WTC11 (cell line): ENCODE measurements around the gene DECR2. TPM values are rescaled to one million over a fixed set of nuclear protein-coding genes. Genes with fewer than 3 reads are reported as not detected.

Source experiments
- ATAC-seq: fragments of 200-7000 bp; cut with Tn5 transposase; 2 replicates; pipeline ENCODE4 v1.10.0; 2021; ENCODE audit warnings: mild to moderate bottlenecking, moderate library complexity
- CTCF ChIA-PET: fragments of 300-600 bp; sonication (Branson Sonifier 250); formaldehyde crosslinking; loops from one replicate; lab custom pipeline; 2021; ENCODE audit warnings: antibody characterized with exemption; lab: Charles Lee
- POLR2A ChIA-PET: fragments of 350-600 bp; sonication (Branson Sonifier 250); formaldehyde crosslinking; loops from one replicate; lab custom pipeline; 2021; ENCODE audit warnings: antibody characterized with exemption; lab: Charles Lee
- DNase-seq: peaks from one replicate; pipeline ENCODE4 v3.0.0; 2021; ENCODE audit warnings: low spot score
- H3K27ac Mint-ChIP-seq: 2 replicates; pipeline ENCODE4 v1.8.0; 2021; ENCODE audit warnings: mixed read lengths
- H3K27me3 Mint-ChIP-seq: 2 replicates; pipeline ENCODE4 v1.8.0; 2021; ENCODE audit warnings: low read depth, mild to moderate bottlenecking, moderate library complexity, mixed read lengths
- H3K36me3 Mint-ChIP-seq: 2 replicates; pipeline ENCODE4 v1.8.0; 2021; ENCODE audit warnings: mixed read lengths
- H3K4me1 Mint-ChIP-seq: 2 replicates; pipeline ENCODE4 v1.8.0; 2022; ENCODE audit warnings: mixed read lengths
- H3K4me3 Mint-ChIP-seq: 2 replicates; pipeline ENCODE4 v1.8.0; 2021; ENCODE audit warnings: mild to moderate bottlenecking, moderate library complexity, mixed read lengths
- H3K9me3 Mint-ChIP-seq: 2 replicates; pipeline ENCODE4 v1.8.0; 2021; ENCODE audit warnings: mixed read lengths
- ELF4 ChIP-seq: sonication (generic); formaldehyde crosslinking; IDR thresholded peaks from 2 replicates; pipeline ENCODE4 v1.8.1; 2022; ENCODE audit warnings: low read depth, mild to moderate bottlenecking, moderate library complexity, missing genetic modification reagents
- ETV6 ChIP-seq: sonication (generic); formaldehyde crosslinking; IDR thresholded peaks from 2 replicates; pipeline ENCODE4 v1.8.1; 2022; ENCODE audit warnings: mild to moderate bottlenecking, missing genetic modification reagents
- FOXP4 ChIP-seq: sonication (generic); formaldehyde crosslinking; IDR thresholded peaks from 2 replicates; pipeline ENCODE4 v1.8.0; 2022; ENCODE audit warnings: mild to moderate bottlenecking, missing genetic modification reagents
- NR2C2 ChIP-seq: sonication (generic); formaldehyde crosslinking; IDR thresholded peaks from 2 replicates; pipeline ENCODE4 v1.8.0; 2022; ENCODE audit warnings: mild to moderate bottlenecking, missing genetic modification reagents
- OVOL2 ChIP-seq: fragments of 250-450 bp; sonication (Bioruptor Pico); IDR thresholded peaks from 2 replicates; pipeline ENCODE4 v1.9.0; 2021; ENCODE audit warnings: mild to moderate bottlenecking, borderline replicate concordance
- PRRX2 ChIP-seq: fragments of 250-450 bp; sonication (Bioruptor Pico); IDR thresholded peaks from 2 replicates; pipeline ENCODE4 v1.8.0; 2021; ENCODE audit warnings: mild to moderate bottlenecking
- SOX15 ChIP-seq: fragments of 250-450 bp; sonication (Bioruptor Pico); IDR thresholded peaks from 2 replicates; pipeline ENCODE4 v1.9.0; 2021; ENCODE audit warnings: mild to moderate bottlenecking
- ZNF232 ChIP-seq: sonication (generic); formaldehyde crosslinking; IDR thresholded peaks from 2 replicates; pipeline ENCODE4 v1.8.0; 2022; ENCODE audit warnings: mild to moderate bottlenecking, missing genetic modification reagents
- ZNF416 ChIP-seq: fragments of 250-450 bp; sonication (Bioruptor Pico); IDR thresholded peaks from 2 replicates; pipeline ENCODE4 v1.9.0; 2021; ENCODE audit warnings: mild to moderate bottlenecking, inconsistent platforms
- ZNF671 ChIP-seq: fragments of 250-450 bp; sonication (Bioruptor Pico); IDR thresholded peaks from 2 replicates; pipeline ENCODE4 v1.8.0; 2021; ENCODE audit warnings: mild to moderate bottlenecking
- total RNA-seq: library from RNA; stranded (reverse); gene quantifications from 3 replicates; pipeline ENCODE4 v1.2.3, GENCODE V29; 2021
- TF ChIP-seq, protein P1 (sequence below): fragments of 250-450 bp; sonication (Bioruptor Pico); conservative IDR thresholded peaks from 2 replicates; pipeline ENCODE4 v1.9.0; 2021; ENCODE audit warnings: mild to moderate bottlenecking
- TF ChIP-seq, protein P2 (sequence below): sonication (generic); formaldehyde crosslinking; conservative IDR thresholded peaks from 2 replicates; pipeline ENCODE4 v1.8.1; 2022; ENCODE audit warnings: mild to moderate bottlenecking, missing genetic modification reagents
- TF ChIP-seq, protein P3 (sequence below): sonication (generic); formaldehyde crosslinking; IDR thresholded peaks from 2 replicates; pipeline ENCODE4 v1.8.1; 2023; ENCODE audit warnings: mild to moderate bottlenecking, missing genetic modification reagents, moderate library complexity

The DECR2 gene
- total RNA-seq, 1 experiment from 2014 or later: 43.6 TPM

GRCh38 chr16:359067-359763, 42.5 kb upstream of the DECR2 start:
- Mint-ChIP-seq H3K27me3 (no peaks in the 10 kb centered on the region), H3K36me3 (no peaks in the 10 kb centered on the region), H3K9me3 (no peaks in the 10 kb centered on the region), H3K4me3 (no peak overlapping the region), H3K4me1 (no peaks in the 10 kb centered on the region), H3K27ac (no peak overlapping the region)
- CTCF ChIA-PET: interaction anchor here (1.8 kb wide), 1 partner anchor 252 kb away, joined by 4 read pairs; no protein-coding TSS in a partner anchor
- TF ChIP-seq, protein P1, sequence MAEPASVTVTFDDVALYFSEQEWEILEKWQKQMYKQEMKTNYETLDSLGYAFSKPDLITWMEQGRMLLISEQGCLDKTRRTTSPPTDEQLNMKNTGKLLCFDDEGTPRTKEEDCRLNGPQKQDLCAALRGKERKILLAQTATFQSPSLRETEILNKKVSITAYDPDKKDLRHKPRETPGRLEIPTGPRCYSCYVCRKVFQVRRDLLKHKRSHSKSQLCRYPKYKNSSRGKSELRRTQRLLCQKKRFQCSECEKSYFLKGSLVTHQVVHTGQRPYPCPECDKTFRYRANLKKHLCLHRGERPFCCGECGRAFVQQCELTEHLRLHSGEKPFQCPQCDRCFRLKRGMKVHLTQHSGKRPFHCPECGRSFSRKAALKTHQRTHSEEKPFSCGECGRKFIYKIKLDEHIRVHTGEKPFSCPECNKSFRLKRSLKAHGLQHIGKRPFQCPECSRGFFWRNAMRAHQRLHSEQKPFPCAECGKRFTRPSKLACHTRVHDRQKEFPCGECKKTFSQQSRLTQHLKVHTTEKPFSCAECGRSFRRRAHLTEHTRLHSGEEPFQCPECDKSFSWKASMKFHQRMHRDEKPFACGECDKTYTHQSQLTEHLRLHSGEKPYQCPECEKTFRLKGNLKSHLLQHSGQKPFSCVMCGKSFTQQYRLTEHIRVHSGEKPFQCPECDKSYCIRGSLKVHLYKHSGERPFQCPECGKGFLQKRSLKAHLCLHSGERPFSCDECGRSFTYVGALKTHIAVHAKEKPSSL (CRISPR knock-in tag): no peak
- TF ChIP-seq SOX15 (CRISPR knock-in tag): no peak
- ATAC-seq: no peak
- no peak for DNase-seq
- POLR2A ChIA-PET: interaction anchor here (0.6 kb wide), 1 partner anchor 117 kb away, joined by 4 read pairs; no protein-coding TSS in a partner anchor

DNA sequence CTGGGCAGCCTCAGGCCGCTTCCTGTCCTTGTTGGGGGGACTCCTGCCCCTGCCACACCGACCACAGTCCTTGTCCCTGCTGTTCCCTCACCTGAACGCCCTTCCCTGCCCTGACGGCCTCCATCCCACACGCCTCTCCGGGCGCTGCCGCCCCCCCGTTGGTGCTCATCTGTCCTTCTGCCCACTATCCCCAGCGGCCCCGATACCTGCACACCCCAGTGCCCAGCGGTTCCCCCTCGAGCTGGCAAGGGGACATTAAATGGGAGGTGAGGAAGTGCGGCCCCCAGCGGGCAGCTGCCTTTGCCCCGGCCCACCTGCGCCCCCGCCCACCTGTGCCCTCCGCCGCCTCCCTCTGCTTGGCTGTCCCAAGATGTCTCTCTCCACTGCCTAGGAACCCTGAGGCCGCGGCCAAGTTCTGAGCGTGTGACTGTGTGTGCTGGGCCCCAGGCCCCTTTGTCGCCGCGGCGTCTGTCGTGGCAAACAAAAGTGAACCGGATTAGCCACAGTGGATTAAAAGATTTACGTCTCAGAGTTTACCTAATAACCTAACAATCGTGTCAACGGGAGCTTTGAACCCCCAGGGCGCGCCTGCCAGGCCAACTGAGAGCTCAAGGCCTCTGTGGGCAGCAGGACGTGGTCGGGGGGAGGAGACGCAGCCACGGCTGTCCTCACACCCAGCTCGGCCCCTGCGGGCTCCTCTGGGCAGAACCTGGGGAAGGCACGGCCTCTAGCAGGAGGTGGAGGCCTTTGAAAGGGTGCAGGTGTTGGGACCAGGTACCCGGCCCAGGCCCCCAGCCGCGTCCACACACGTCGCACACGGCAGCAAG, 41.6 kb upstream of the DECR2 start:
- H3K9me3 Mint-ChIP-seq: no peaks in the 10 kb centered on the region
- no peaks in the 10 kb centered on the region for H3K4me1 Mint-ChIP-seq
- no peak for ATAC-seq
- H3K27ac Mint-ChIP-seq: no peak overlapping the region
- no peaks in the 10 kb centered on the region for H3K27me3 Mint-ChIP-seq
- TF ChIP-seq, protein P2, sequence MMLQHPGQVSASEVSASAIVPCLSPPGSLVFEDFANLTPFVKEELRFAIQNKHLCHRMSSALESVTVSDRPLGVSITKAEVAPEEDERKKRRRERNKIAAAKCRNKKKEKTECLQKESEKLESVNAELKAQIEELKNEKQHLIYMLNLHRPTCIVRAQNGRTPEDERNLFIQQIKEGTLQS (CRISPR knock-in tag): no peak
- no peak for TF ChIP-seq ZNF232
- TF ChIP-seq ZNF416 (CRISPR knock-in tag): no peak
- TF ChIP-seq, protein P3, sequence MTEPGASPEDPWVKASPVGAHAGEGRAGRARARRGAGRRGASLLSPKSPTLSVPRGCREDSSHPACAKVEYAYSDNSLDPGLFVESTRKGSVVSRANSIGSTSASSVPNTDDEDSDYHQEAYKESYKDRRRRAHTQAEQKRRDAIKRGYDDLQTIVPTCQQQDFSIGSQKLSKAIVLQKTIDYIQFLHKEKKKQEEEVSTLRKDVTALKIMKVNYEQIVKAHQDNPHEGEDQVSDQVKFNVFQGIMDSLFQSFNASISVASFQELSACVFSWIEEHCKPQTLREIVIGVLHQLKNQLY (CRISPR knock-in tag): no peak
- TF ChIP-seq ETV6 (CRISPR knock-in tag): no peak
- no peak for TF ChIP-seq PRRX2 (CRISPR knock-in tag)
- no peak for TF ChIP-seq ELF4 (CRISPR knock-in tag)
- H3K36me3 Mint-ChIP-seq: no peaks in the 10 kb centered on the region
- no peak overlapping the region for H3K4me3 Mint-ChIP-seq
- CTCF ChIA-PET: interaction anchor here (1.8 kb wide), 1 partner anchor 253 kb away, joined by 4 read pairs; no protein-coding TSS in a partner anchor
- DNase-seq: no peak
- POLR2A ChIA-PET: no interaction called here

DNA sequence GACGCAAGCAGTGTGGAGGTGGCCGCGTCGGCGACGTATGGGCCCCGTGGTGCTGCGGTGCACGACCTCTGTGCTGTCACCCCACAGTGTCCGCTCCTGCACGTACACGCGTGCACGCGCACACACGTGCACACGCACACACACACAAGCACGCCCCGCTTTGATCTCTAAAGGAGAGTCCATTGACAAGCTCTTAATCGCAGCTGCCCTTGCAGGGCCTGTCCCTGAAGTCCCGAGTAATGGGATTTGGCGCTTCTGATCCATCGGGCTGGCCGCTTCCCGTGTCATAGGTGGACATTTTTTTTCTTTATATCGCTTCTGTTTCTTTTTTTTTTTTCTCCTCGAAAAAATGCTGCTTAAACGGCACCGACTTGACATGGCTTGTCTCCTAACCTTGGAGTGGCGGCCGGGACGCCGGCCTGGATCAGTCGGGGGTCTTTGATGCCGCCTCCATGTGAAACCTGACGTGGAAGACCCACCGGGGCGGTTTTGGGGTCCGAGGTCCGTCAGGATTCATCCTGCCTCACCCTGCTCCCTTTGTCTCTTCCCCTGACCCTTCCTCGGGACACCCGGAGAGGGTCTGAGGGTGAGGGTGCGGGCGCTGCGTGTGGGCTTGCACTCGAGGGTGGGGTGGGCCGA, 40.9 kb upstream of the DECR2 start:
- ATAC-seq: no peak
- no peak for TF ChIP-seq ZNF671 (CRISPR knock-in tag)
- TF ChIP-seq OVOL2: no peak
- TF ChIP-seq FOXP4: no peak
- TF ChIP-seq NR2C2 (CRISPR knock-in tag): no peak
- TF ChIP-seq, all 79 proteins: peak for 0
- Mint-ChIP-seq H3K36me3 (no peaks in the 10 kb centered on the region), H3K4me1 (no peaks in the 10 kb centered on the region), H3K27ac (no peak overlapping the region), H3K9me3 (no peaks in the 10 kb centered on the region), H3K27me3 (no peaks in the 10 kb centered on the region), H3K4me3 (no peak overlapping the region)
- DNase-seq: no peak
- CTCF ChIA-PET: interaction anchor here (0.5 to 2.7 kb wide), 7 partner anchors 18 to 254 kb away, joined by 3 to 33 read pairs (median 8); no protein-coding TSS in a partner anchor
- POLR2A ChIA-PET: no interaction called here
